ENCODE data around the gene CROCC.
"Not testable (repeated sequence)": the region's sequence is repeated elsewhere in the genome, so short reads cannot be mapped to it uniquely, and the experiment has no call there.

Gene CROCC

GRCh38 chr1:16895598-16896315 lies 26.0 kb upstream of the CROCC start, which contains the start of gene RNU1-2:
Gene RNU1-2, plus strand, starts transcription at chr1:16895980.
- DNase-seq (ENCODE audit: low read depth): peak; percentile 75

- DNase-seq (ENCODE audit: low read depth): peak; percentile 68
Measured at GRCh38 chr1:16896316-16897055, 25.2 kb upstream of the CROCC start.

GRCh38 chr1:16897653-16898052 lies 24.1 kb upstream of the CROCC start:
- not testable (repeated sequence) for DNase-seq (ENCODE audit: low read depth)

GRCh38 chr1:16898298-16898697 lies 23.4 kb upstream of the CROCC start:
- not testable (repeated sequence) for DNase-seq (ENCODE audit: low read depth)

- not testable (repeated sequence) for DNase-seq (ENCODE audit: low read depth)
Measured at GRCh38 chr1:16899020-16899419, 22.7 kb upstream of the CROCC start.

- DNase-seq (ENCODE audit: low read depth): no peak
Measured at GRCh38 chr1:16900751-16901150, 21.0 kb upstream of the CROCC start.

GRCh38 chr1:16901371-16901770 lies 20.4 kb upstream of the CROCC start:
- DNase-seq (ENCODE audit: low read depth): not testable (repeated sequence)

- no peak for DNase-seq (ENCODE audit: low read depth)
Measured at GRCh38 chr1:16903054-16903453, 18.7 kb upstream of the CROCC start.

- DNase-seq (ENCODE audit: low read depth): no peak
Measured at GRCh38 chr1:16903458-16903796, 18.3 kb upstream of the CROCC start.

- DNase-seq (ENCODE audit: low read depth): peak; percentile 98
Measured at GRCh38 chr1:16904560-16905109, 17.1 kb upstream of the CROCC start.

- DNase-seq (ENCODE audit: low read depth): no peak
Measured at GRCh38 chr1:16905110-16905867, 16.4 kb upstream of the CROCC start.

GRCh38 chr1:16905868-16906702 lies 15.6 kb upstream of the CROCC start:
- DNase-seq (ENCODE audit: low read depth): no peak

GRCh38 chr1:16906873-16907272 lies 14.9 kb upstream of the CROCC start:
- no peak for DNase-seq (ENCODE audit: low read depth)

GRCh38 chr1:16907870-16908758 lies 13.6 kb upstream of the CROCC start:
- DNase-seq (ENCODE audit: low read depth): no peak

GRCh38 chr1:16911851-16912721 lies 9.6 kb upstream of the CROCC start:
- DNase-seq (ENCODE audit: low read depth): not testable (repeated sequence)

GRCh38 chr1:16912742-16913141 lies 9.0 kb upstream of the CROCC start:
- DNase-seq (ENCODE audit: low read depth): not testable (repeated sequence)

GRCh38 chr1:16913181-16913832 lies 8.4 kb upstream of the CROCC start:
- DNase-seq (ENCODE audit: low read depth): no peak

- peak; percentile 92 for DNase-seq (ENCODE audit: low read depth)
Measured at GRCh38 chr1:16913833-16914662, 7.7 kb upstream of the CROCC start.
